Kidney (tissue), 14 donors: Measurements from ENCODE around the gene TRIM62. TPM values are rescaled to one million over a fixed set of nuclear protein-coding genes. Genes with fewer than 3 reads are reported as not detected.
A peak's percentile ranks its signal among the peaks of the same experiment; 100 is the strongest.

ENCODE experiments used
- DNase-seq, 5 donors: peaks; one replicate each; pipeline ENCODE4 v3.0.0-alpha.2; 2013 to 2020
- FAIRE-seq: peaks from 2 replicates; lab custom pipeline; 2012; peaks lifted over from hg19 to GRCh38; lab: Jason Lieb, UNC
- H3K27ac ChIP-seq, 2 donors: one replicate each; pipeline ENCODE4 v1.7.0; 2013; ENCODE audit warnings: low read depth in 2 of 2, low read length in 2 of 2, inconsistent platforms in 1 of 2
- H3K27me3 ChIP-seq: one replicate; pipeline ENCODE4 v1.7.1; 2013; ENCODE audit warnings: low read length, inconsistent platforms; ENCODE audit not compliant: control insufficient read depth, insufficient read depth
- H3K36me3 ChIP-seq, 3 donors: one replicate each; pipeline versions ENCODE4 v1.7.0 to v1.7.1; 2013; ENCODE audit warnings: low read length in 3 of 3, control low read depth in 1 of 3, inconsistent platforms in 1 of 3; ENCODE audit not compliant: insufficient read depth in 3 of 3, control insufficient read depth in 2 of 3
- H3K4me1 ChIP-seq, 3 donors: one replicate each; pipeline versions ENCODE4 v1.7.0 to v1.7.1; 2013; ENCODE audit warnings: low read length in 3 of 3, inconsistent platforms in 1 of 3, low read depth in 1 of 3; ENCODE audit not compliant: control insufficient read depth in 2 of 3, insufficient read depth in 2 of 3
- H3K4me3 ChIP-seq, 3 donors: one replicate each; pipeline versions ENCODE4 v1.7.0 to v1.8.1; 2013; ENCODE audit warnings: low read length in 3 of 3, control low read depth in 1 of 3, inconsistent platforms in 1 of 3
- H3K9ac ChIP-seq, 3 donors: one replicate each; pipeline versions ENCODE4 v1.7.0 to v1.7.1; 2013; ENCODE audit warnings: low read length in 3 of 3, control low read depth in 1 of 3, inconsistent platforms in 1 of 3
- H3K9me3 ChIP-seq, 3 donors: one replicate each; pipeline versions ENCODE4 v1.7.0 to v1.7.1; 2013; ENCODE audit warnings: low read length in 3 of 3, control low read depth in 1 of 3, inconsistent platforms in 1 of 3; ENCODE audit not compliant: control insufficient read depth in 2 of 3, insufficient read depth in 1 of 3
- intact Hi-C: fragments of 100-400 bp; cut with DNase I; formaldehyde crosslinking; loops from one replicate; pipeline ENCODE4 v1.11.1; 2022
- polyA plus RNA-seq: library from polyadenylated mRNA; stranded (reverse); fragments of 350-450 nt; fragmentation: Illumina TruSeq; extraction: RNeasy Lipid Tissue Mini Kit (QIAGEN cat#74804); gene quantifications from one replicate; pipeline ENCODE4 v1.2.3, GENCODE V29; 2014; ENCODE audit warnings: low read depth, low replicate concordance; ENCODE audit not compliant: insufficient read depth
- total RNA-seq: library from RNA; stranded (reverse); fragmentation: NEBNext Ultra II Directional; extraction: Animal tissue kit (Norgen Biotek cat#: 25700); gene quantifications from one replicate; pipeline ENCODE4 v1.2.1, GENCODE V29; 2021
- TF ChIP-seq, protein P1 (sequence below): IDR thresholded peaks from 3 replicates; pipeline ENCODE4 v1.5.1; 2012; ENCODE audit warnings: mild to moderate bottlenecking, moderate library complexity, borderline replicate concordance; ENCODE audit not compliant: insufficient read depth; ENCODE audit errors: extremely low read depth
- donor health status: control.
- donor health status: control.
- donor health status: control.
- donor health status: control.
- donor health status: control.
- donor health status: DM: yes; HTN: yes; CAD: no.
- donor health status: Normal renal cell carcinoma (clear cell type).

The TRIM62 gene
- total and polyA plus RNA-seq, 2 donors from 2014 or later, result 3.2 to 6.2 TPM

DNA sequence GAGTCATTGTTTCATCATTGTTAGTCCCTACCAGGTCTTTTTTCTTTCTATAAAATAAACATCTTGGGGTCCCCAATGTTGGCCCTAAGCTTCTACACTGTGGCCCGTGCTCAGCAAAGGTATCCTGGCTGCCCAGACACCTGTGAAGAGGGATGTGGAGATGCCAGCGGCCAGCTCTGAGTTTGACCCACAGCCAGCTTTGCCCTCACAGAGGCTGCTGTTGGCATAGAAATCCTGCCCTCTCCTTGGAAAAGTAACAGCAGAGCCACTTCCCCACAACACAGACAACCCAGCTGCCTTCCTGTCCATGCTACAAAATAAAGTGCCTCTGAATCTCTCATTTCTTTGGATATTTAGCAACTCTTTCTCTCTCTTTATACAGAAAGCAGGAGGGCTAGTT is 6.0 kb downstream of the TRIM62 start:
- no peak overlapping the region for H3K27ac ChIP-seq
- DNase-seq, result no peak
- H3K4me1 ChIP-seq, result peaks cover 0 to 12% (median 5%) of the 10 kb centered on the region in 3 donors
- H3K9ac ChIP-seq, result no peak overlapping the region
- no peak for FAIRE-seq
- H3K27me3 ChIP-seq, result no peaks in the 10 kb centered on the region
- intact Hi-C loops, result no loop called here
- H3K4me3 ChIP-seq, result no peak overlapping the region
- TF ChIP-seq, protein P1, sequence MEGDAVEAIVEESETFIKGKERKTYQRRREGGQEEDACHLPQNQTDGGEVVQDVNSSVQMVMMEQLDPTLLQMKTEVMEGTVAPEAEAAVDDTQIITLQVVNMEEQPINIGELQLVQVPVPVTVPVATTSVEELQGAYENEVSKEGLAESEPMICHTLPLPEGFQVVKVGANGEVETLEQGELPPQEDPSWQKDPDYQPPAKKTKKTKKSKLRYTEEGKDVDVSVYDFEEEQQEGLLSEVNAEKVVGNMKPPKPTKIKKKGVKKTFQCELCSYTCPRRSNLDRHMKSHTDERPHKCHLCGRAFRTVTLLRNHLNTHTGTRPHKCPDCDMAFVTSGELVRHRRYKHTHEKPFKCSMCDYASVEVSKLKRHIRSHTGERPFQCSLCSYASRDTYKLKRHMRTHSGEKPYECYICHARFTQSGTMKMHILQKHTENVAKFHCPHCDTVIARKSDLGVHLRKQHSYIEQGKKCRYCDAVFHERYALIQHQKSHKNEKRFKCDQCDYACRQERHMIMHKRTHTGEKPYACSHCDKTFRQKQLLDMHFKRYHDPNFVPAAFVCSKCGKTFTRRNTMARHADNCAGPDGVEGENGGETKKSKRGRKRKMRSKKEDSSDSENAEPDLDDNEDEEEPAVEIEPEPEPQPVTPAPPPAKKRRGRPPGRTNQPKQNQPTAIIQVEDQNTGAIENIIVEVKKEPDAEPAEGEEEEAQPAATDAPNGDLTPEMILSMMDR, result no peak
- peaks cover 0 to 3% (median 0%) of the 10 kb centered on the region in 3 donors for H3K36me3 ChIP-seq
- no peaks in the 10 kb centered on the region for H3K9me3 ChIP-seq

DNA sequence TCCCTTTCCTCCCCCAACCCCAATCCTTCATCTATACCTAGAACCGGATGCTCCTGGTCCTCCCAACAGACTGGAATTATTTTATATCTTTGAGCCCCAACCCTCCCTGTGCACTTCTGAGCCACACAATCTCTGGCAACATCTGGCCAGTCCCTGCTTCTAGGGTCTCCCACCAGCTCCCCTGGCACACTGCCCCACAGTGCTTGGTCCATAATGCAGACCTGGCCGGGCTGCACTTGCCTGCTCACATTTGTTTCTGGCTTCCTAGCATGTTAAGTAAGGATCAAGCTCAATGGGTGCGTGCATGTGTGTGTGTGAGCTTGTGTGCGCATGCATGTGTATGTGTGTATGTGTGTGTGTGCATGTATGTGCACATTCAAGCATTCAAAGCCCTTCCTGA is 8.8 kb downstream of the TRIM62 start:
- Histone ChIP-seq H3K9me3 (no peaks in the 10 kb centered on the region), H3K4me3 (no peak overlapping the region), H3K27me3 (no peaks in the 10 kb centered on the region), H3K9ac (no peak overlapping the region), H3K36me3 (peaks cover 0 to 3% (median 2%) of the 10 kb centered on the region in 3 donors), H3K4me1 (peaks cover 0 to 5% (median 0%) of the 10 kb centered on the region in 3 donors), H3K27ac (no peak overlapping the region)
- TF ChIP-seq, protein P1, result no peak
- peak in 1 of 5 donors; percentile 20 for DNase-seq
- intact Hi-C loops, result no loop called here
- FAIRE-seq, result no peak

- intact Hi-C loops, result no loop called here
- H3K4me3 ChIP-seq, result no peak overlapping the region
- DNase-seq, result peak in 1 of 5 donors; percentile 56
- peaks cover 0 to 3% (median 2%) of the 10 kb centered on the region in 3 donors for H3K36me3 ChIP-seq
- H3K9ac ChIP-seq, result no peak overlapping the region
- H3K27me3 ChIP-seq, result no peaks in the 10 kb centered on the region
- H3K4me1 ChIP-seq, result peaks cover 0 to 5% (median 0%) of the 10 kb centered on the region in 3 donors
- TF ChIP-seq, protein P1, result no peak
- FAIRE-seq, result no peak
- H3K27ac ChIP-seq, result no peak overlapping the region
- H3K9me3 ChIP-seq, result no peaks in the 10 kb centered on the region
Observed at GRCh38 chr1:33171977-33172813, 9.6 kb downstream of the TRIM62 start.
